ENCODE measurements around the gene TMEM182.

- TF ChIP-seq CTCF (IDR thresholded peaks at IDR 0.05): no peak
- no peak for TF ChIP-seq POLR2A (IDR thresholded peaks at IDR 0.05)
Measured at GRCh38 chr2:102792568-102793208, 30.9 kb downstream of the TMEM182 start.

Measured in Peyer's patch (tissue), 4 donors.